ENCODE measurements around the gene SVIL.
A peak's percentile ranks its signal among the peaks of the same experiment; 100 is the strongest.
"Not testable (repeated sequence)": the region's sequence is repeated elsewhere in the genome, so short reads cannot be mapped to it uniquely, and the experiment has no call there.

Gene SVIL

DNA sequence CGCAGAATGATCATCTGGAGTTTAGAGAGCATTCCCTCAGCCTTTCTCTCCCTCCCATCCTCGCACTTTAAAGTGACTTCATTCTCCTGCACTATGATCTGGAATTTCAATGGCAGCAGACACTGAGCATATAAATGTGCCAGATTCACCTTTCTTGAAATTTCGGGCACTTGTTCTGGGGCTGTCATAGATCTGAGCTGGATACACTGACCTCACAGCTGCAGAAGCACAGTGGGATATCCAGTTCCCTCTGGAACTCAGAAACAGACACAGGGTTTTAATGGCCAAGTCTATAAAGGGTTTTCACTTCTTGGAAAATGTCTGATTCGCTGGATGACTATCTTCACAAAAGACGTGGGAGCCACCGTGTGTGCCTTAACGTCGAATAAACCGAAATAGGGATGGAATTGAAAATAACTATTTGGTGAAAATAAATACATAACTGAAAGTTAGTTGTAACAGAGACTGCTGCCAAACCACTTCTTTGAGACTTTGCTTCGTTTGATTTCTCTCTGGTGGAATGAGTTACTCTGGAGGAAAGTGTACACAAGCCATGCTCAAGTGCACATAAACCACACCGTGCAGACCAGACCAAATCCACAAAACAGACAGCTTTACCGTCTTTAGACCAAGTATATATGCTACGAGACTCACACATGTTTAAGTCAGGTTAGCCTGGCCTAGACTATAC is 126.1 kb downstream of the SVIL start:
- no peak for DNase-seq

DNA sequence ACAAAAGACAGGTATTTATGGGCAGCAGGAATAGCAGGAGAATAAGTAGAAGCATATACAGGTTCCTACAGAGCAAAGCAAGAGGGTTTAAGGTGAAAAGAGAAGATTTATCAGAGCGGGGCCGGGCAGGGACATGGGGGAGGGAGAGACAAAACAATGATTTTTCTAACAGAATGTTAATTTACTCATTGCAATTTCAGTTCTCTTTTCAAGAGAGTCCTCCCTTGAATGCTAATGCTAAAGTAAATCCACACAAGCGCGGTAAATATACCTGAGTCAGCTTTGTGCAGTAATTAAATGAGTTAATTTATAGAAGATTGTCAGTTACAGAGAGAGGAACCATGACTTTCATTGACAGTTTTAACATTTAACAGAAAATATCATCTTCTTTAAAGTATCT is 127.0 kb downstream of the SVIL start:
- not testable (repeated sequence) for DNase-seq

DNA sequence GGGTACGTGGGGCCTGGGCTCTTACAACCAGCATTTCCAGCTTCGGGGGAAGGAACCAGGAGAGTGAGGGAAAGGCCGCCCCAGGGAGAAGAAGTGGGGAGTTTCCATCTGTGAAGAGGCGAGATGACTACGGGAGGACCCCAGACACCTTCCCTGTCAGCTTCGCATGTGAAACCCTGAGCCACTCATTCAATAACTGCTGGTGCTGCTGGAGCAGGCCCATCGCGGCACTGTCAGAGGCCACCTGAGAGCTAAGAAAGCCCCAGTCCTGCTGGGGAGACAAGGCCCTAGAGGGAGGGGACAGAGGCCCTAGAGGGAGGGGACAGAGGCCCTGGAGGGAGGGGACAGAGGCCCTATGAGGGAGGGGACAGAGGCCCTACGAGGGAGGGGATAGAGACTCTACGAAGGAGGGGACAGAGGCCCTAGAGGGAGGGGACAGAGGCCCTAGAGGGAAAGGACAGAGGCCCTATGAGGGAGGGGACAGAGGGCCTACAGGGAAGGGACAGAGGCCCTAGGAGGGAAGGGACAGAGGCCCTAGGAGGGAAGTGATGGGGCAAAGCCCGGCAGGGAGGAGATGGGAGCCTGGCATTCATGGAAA is 128.3 kb downstream of the SVIL start:
- not testable (repeated sequence) for DNase-seq

DNA sequence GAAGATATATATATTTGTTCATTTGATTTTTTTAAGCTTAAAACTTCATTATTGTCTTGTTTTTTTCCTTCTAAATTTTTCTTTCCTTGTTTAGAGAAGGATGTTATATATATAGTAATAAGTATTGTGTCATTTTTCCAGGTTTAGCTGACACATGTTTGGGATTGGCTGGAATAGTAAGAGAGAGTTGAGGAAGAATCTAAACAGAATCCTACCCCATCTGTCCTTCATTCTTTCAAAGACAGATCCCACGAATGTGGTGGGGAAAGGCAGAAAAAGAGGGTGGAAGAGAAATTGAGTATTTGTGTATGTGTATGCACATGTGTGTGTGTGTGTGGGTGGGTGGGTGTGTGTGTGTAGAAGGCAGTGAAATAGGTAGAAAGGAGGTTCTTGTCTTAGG is 132.4 kb downstream of the SVIL start:
- DNase-seq: no peak

DNA sequence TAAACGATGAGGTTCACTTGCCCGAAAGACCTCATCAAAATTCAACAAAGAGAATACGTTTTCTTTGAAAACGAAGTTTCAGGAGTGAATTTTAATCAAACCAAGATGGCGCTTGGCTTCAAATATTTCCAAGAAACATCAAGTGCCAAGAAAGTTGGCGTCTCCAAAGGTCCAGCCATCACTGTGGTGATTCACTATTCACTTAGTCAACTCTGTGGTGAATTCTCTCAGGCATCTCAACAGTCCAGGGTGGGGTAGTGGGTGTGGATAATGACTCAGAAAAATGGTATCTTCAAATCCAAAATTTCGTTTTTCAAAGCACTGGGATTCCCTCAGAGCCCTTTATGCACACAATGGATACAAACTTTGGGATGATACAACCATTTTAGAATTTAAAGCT is 133.1 kb downstream of the SVIL start:
- no peak for DNase-seq

DNA sequence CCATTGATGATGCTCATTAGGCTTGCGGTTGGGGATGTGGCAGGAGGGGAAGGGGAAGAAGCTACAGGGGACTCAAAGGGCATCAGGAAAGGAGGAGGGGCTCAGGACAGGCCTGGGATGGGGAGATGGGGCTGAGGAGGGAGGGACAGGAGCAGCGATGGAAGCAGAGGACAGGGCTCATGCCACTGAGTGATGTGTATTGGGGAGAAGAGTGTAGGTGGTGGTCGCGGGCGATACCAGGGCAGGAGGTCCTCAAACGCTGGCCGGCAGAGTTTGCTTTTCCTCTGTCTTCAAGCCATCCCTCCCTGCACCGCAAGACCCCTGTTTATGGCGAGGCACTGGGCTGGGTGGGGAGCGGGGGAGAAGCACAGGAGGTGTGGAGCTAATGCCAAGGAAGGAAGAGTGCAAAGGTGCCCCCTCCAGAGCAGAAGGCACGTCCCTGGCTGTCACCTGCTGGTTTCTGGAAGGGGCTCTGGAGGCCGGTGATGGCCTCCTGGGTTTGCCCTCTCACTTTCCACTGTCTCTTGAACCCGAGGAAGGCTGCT is 134.7 kb downstream of the SVIL start:
- DNase-seq: no peak

DNA sequence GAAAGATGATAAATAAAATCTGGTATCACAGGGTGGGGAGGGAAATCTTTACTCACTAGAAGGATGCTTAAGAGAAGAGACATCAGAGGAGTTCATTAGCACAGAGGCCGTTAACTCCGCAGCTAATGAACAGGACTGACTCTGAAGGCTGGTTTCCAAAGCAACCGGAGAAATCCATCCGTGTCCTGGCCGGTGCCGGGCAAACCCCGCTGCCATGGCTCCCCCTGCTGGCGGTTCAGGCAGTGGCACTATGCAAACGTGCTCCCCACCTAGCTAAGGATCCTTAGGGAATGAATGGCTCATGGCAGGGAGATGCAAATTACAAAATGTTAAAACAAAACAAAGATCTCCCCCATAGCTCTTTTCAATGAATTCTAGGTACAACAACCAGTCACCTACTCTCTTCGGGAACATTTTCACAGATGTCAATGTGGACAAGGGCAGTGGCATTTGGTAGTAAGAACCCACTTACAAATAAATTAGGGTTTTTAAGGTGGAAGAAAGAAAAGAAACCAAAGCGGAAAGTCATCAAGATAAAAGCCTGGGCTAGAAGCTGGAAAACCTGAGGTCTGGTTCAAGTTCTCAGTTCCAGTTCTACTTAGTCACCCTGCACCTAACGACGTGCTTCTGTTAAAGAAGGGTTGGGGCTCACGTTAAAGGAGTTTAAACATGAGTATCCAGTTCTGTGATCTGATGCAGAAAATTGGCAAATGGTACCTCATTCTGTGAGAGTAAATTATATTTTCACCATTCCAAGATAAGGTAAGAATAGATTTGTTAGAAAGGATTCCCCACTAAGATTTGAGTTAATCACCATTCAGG is 138.2 kb downstream of the SVIL start:
- DNase-seq: peak; percentile 8

DNA sequence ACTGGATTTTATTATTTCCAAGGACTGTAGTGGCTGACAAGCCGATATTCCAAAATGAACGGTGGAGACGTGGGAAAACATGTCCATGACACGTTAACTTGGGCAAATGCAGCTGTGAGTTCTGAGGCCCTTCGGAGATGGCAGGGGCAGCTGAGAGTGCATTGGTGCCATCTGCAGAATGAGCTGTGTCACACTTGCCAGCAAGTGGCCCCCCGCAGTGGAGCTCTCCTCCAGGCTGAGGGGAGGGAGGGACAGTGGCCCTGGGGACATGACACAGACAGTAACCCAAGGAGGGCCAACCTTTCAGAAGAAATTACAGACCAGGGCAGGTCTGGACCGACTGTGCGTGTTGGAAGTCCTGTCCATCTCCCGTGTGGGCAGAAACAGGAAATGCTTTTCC is 139.4 kb downstream of the SVIL start:
- DNase-seq: no peak

DNA sequence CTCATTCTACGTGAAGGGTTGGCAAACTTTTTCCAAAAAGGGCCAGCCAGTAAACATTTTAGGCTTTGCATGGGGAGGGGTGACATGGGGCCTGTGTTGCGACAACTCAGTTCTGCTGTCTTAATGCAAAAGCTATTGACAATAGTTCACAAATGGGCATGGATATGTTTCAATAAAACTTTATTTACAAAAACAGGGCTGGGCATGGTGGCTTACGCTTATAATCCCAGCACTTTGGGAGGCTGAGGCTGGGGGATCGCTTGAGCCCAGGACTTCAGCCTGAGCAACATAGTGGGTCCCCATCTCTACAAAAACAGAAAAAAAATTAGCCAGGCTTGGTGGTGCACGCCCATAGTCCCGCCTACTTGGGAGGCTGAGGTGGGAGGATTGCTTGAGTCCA is 141.1 kb downstream of the SVIL start:
- DNase-seq: no peak

DNA sequence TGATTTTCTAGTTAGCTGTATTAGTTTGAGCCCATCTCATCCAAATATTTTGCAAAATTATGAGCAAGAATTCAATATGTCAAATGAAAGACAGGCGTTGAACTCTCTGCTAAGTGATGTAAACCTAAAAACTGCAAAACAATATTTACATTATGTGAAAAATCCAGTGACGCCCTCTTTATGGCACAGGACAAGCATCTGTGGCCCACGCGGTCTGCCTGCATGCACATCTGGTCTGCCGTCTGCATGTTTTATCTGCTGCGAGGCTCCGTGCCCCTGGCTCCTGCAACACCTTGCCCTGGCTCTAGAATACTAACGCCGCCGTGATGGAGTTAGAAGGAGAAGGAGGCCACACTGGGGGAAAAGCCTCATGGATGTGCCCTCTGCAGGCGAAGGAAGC is 142.0 kb downstream of the SVIL start:
- no peak for DNase-seq

DNA sequence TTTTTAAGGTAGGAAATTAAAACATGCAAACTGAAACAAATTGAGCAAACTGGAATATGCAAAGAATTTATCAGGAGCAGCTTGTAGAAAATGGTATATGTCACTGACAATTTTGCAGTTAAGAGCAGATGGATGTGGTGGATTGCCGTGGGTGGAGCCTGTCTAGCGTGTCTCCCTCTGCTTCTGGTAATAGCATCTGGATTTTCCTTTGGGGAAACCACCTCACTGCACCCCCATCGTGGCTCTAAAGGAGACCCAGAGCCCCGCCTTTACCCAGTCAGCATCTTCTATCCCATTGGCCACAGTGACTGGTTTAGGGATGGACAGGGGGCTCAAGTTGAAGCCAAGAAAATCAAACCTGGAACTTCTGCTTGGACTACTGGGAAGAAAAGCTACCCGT is 142.9 kb downstream of the SVIL start:
- no peak for DNase-seq

DNA sequence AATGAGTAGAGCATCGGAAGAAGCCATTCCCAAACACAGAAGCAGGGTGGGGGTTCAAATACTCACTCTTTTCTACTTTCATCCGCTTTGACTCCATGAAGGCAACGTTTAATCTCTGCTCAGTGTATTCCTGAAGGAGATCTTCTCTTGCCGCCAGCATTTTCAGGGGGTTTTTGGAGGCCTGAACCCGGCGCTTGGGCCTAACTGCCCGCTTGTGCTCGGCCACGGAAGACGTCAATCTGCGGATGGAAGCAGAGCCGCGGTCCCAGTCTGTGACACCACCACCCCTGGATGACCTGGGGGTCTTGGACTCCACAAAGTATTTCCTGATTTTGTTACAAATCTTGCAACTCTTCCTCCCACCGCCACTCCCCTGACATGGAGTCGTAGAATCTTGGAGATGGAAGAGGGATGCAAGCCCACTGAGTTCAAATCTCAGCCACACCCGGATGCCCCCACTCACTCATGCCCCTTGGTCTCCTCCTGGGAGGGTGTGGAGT is 143.9 kb downstream of the SVIL start:
- DNase-seq: not testable (repeated sequence)

DNA sequence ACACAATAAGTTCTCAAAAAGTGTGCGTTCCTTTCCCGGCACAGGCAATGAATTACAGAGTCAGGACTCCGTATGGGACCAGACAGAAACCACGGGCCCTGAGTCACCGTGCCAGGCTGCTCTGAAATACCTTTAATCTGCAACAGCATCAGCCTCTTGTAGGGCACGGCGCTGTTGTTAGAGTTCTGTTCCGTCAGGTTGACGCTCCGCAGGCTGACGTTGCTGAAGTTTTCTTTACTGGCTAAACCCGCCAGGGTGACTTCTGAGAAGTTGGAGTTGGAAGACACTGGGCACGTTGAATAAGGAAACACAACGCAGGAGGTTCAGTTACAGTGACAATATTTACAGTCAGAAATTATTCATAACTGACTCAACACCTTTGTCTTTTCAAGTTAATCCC is 146.3 kb downstream of the SVIL start:
- DNase-seq: not testable (repeated sequence)

DNA sequence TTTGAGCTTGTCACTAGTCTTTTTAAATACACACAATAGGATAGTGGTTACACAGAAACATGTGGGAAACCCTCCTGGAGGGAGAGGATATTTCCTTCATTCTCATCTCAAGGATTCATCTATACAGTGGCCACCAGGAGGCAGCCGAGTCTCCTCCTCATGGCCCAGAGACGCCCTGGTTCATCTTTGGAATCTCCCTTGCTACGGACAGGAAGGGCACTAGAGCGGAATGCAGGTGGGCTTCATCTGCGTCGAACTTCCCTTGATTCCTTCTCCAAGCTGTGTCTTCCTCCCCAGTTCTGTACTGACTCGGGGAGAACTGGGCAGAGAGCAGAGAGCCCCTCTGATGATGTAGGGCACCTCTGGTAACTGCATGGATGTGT is 146.9 kb downstream of the SVIL start:
- not testable (repeated sequence) for DNase-seq

DNA sequence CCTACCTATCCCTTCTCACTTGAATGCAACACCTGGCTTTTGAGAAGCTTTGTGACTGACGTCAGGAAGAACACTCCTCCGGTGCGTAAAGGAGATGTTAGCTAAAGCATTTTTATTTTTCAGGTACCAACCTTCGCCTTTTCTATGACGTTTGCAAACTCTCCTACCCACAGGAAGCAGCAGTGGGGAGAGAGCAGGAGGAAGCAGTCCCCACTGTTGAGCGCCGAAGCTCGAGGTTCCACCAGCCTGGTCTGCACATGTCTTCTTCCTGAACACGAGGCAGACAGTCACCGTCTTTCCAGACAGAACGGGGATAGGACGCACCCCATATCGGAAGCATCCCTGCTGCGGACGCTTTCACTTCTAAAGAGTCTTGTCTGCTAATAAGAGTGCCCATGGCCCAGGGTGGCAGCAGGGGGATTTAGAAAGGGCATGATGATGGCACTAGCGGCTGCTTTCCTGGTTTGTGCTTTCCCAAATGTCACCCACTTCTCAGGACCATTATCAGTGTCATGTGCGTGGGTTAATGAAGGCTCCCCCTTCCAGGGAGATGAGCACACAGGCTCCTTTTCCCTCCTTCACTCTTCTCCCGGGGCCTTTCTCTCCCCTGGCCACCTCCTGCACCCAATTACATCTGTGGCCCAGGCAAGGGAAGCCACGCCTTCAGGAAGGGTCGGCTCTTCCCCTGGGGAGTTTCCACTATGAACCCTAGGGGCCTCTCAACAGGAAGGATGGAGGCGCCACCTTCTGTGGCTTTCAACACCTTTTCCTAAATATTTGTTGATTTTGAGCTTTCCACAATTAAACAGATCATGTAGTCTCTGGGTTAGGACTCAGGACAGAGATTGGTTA is 147.5 kb downstream of the SVIL start:
- not testable (repeated sequence) for DNase-seq

DNA sequence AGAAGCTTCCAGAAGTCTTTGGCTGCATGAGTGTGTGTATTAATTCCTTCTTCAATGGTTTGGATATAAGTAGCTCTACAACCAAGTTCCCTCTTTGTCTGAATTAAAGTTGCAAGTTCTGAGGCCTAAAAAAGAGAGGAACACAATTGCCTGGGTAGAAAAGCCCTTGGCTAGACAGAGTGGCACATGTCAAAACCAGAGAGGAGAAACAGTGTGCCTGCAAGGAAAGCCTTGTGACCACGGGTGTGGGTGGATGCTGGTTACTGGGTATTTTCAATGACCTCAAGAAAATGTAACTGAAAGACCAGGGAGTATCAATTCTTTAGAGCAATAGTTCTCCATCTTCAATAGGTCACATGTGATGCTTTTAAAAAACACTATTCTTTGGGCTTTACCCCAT is 148.3 kb downstream of the SVIL start:
- DNase-seq: no peak

DNA sequence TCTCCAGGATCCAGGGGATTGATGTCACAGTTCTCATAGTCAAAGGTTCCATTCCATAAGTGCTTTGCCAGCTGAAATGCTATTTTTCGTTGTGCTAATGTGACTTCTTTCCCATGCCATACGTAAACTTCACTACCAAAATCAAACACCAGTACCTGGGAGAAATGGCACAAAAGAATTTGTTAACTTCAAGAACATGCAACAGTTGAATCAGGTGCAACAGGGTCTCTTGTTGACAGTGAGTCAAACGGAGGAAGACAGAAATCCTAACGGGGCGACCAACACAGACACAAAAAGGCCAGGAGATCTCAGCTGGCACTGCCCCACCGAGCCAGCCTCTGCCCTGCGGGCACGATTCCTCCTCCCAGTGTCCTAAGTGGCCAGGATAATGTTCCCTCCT is 150.1 kb downstream of the SVIL start:
- not testable (repeated sequence) for DNase-seq

DNA sequence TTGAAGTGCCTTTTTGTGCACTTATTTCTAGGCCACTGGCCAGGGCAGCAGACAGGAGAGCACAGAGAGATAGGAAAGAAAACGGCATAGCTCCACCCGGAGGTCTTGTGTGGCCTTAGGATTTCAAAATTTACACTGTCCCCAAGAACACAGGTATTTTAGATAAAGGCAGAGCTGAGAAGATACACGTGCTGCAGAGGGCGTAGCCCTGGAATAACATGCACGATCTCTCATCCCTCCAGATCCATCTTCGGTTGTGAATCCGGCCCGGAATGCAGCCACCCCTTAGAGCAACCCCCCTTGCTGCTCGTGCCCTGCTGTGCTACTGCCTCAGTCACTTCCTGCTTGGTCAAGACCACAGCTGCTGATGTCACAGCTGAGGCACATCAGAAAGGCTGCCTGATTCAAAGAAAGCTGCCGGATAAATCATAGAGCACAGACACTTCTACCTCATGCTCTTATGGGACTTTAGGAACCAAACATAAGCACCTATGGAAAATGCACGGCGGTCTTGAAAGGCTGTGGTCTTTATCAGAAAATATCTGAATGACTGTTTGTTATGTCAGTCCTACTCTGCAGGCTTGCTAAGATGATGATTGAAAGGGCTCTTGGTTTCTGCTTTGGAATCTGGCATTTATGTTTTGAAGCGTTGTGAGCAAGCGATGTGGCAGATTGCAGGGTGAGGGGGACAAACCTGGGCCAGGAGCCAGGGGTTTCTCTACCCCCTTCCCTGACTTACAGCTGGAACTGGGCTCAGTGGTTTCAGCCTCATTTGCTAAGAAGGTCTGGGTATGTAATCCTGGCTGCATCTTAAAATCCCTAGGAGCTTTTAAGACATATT is 152.0 kb downstream of the SVIL start:
- no peak for DNase-seq

DNA sequence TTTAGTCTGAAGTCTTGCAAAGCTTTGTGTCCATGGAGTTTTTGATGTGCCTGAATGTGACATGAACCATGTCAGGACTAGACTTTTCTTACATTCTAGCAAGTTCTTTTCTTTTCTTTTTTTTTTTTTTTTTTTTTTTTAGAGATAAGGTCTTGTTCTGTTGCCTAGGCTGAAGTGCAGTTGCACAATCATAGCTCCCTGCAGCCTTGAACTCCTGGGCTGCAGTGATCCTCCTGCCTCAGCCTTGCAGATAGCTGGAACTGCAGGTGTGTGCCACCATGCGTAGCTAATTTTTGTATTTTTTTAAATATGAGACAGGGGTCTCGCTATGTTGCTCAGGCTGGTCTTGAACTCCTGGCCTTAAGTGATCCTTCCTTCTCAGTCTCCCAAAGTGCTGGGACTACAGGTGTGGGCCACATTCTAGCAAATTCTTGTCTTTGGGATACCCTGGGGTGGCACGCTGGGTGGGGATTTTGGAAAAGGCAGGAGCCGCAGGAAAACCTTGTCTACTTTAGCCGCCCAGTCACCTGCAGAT is 152.8 kb downstream of the SVIL start:
- DNase-seq: no peak

DNA sequence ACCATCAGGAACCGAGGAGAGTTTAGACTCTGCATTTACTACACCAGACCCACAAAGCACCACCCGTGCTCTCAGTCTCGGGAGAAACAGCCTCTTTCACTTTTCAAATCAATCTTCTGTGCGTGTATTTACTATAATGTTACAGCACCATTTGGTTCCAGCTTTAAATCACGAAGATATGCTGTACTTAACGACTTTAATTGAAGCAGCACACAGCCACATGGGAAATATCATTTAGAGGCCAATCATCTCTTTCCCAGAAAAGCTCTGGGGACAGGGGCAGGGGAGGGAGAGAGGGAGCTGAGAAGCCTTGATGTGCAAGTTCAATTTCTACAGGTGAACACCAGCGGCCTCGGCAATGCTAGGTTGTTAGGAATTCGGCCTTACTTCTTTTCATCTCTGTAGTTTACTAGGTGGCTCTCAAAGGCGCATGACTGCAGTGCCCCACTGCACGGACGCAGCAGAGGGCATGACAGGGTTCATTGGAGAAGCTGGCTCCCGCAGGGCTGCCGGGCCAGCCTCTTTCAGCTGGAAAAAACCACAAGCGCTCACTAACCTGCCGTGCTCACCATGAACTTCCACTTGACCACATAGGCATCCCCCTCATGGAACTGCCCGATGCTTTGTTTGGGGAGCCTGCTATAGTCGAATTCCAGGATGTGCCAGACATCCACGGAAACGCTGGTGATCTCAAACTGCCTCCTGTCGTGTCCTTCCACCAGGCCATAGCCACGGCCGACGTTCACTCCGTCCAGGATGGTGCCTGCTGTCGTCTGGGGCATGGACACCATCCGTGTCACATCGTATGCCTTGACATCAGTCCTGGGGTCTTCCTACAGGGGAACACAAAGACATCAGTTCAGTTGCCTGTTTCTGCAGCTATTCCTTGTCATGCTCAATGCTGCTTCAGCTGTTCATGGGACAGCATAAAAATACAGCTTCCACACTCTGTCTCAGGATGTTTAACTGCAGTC is 154.5 kb downstream of the SVIL start:
- DNase-seq: no peak

Data from NCI-H2081 treated with DMSO at 0.1 percent for 48 hours (cell line).